CD4-positive, alpha-beta T cell treated with Interleukin-17A for 1 hour (primary cell): ENCODE results near the gene PPP2R5C.
"Not testable (repeated sequence)": the region's sequence is repeated elsewhere in the genome, so short reads cannot be mapped to it uniquely, and the experiment has no call there.

ENCODE experiments used
- DNase-seq: peaks from one replicate; pipeline ENCODE4 v3.0.0-alpha.2; 2020

PPP2R5C gene

GRCh38 chr14:101957406-101958234 is 196.1 kb downstream of the PPP2R5C start:
- DNase-seq, result no peak

GRCh38 chr14:101958418-101959180 is 197.1 kb downstream of the PPP2R5C start:
- DNase-seq, result no peak

GRCh38 chr14:101959277-101959676 is 197.8 kb downstream of the PPP2R5C start:
- no peak for DNase-seq

- DNase-seq, result peak; percentile 53
Observed at GRCh38 chr14:101960225-101960624, 198.7 kb downstream of the PPP2R5C start.

- DNase-seq, result peak; percentile 85
Observed at GRCh38 chr14:101961011-101961721, 199.7 kb downstream of the PPP2R5C start.

- DNase-seq, result no peak
Observed at GRCh38 chr14:101961746-101962502, 200.4 kb downstream of the PPP2R5C start.

GRCh38 chr14:101962503-101962874 is 201.0 kb downstream of the PPP2R5C start:
- no peak for DNase-seq

- no peak for DNase-seq
Observed at GRCh38 chr14:101963052-101963451, 201.5 kb downstream of the PPP2R5C start.

GRCh38 chr14:101963656-101964296 is 202.3 kb downstream of the PPP2R5C start:
- no peak for DNase-seq

GRCh38 chr14:101964297-101965180 is 203.0 kb downstream of the PPP2R5C start, which contains the start of gene DYNC1H1:
Gene DYNC1H1, plus strand, starts transcription at chr14:101964573. Its CDS starts 119 bp downstream, at chr14:101964692.
- peak; percentile 88 for DNase-seq

- DNase-seq, result peak; percentile 74
Observed at GRCh38 chr14:101965181-101965544, 203.7 kb downstream of the PPP2R5C start.

GRCh38 chr14:101965770-101966722 is 204.5 kb downstream of the PPP2R5C start:
- DNase-seq, result no peak

- no peak for DNase-seq
Observed at GRCh38 chr14:101966742-101967141, 205.2 kb downstream of the PPP2R5C start.

GRCh38 chr14:101968186-101968585 is 206.7 kb downstream of the PPP2R5C start:
- DNase-seq, result no peak

GRCh38 chr14:101969481-101969880 is 208.0 kb downstream of the PPP2R5C start:
- DNase-seq, result no peak

- DNase-seq, result no peak
Observed at GRCh38 chr14:101970830-101971400, 209.4 kb downstream of the PPP2R5C start.

- DNase-seq, result not testable (repeated sequence)
Observed at GRCh38 chr14:101971458-101971857, 209.9 kb downstream of the PPP2R5C start.

- no peak for DNase-seq
Observed at GRCh38 chr14:101972126-101972866, 210.8 kb downstream of the PPP2R5C start.

GRCh38 chr14:101973356-101973755 is 211.8 kb downstream of the PPP2R5C start:
- no peak for DNase-seq
